K562 (cell line): ENCODE data around the gene PALM3. TPM values are rescaled to one million over a fixed set of nuclear protein-coding genes. Genes with fewer than 3 reads are reported as not detected.

Source experiments
- BMI1 ChIP-seq: fragments of 150-350 bp; IDR thresholded peaks from 2 replicates; pipeline ENCODE4 v1.6.1; 2014; ENCODE audit warnings: low read length
- CCNT2 ChIP-seq: IDR thresholded peaks from 2 replicates; pipeline ENCODE4 v1.6.1; 2011; ENCODE audit warnings: borderline replicate concordance, low read depth, mild to moderate bottlenecking, moderate library complexity, mixed read lengths, low read length; ENCODE audit not compliant: insufficient read length; ENCODE audit errors: extremely low read depth
- COPS2 ChIP-seq: fragments of 450-650 bp; conservative IDR thresholded peaks from 2 replicates; pipeline ENCODE4 v1.6.1; 2016; ENCODE audit warnings: mild to moderate bottlenecking, moderate library complexity
- ETS1 ChIP-seq: conservative IDR thresholded peaks from 2 replicates; pipeline ENCODE4 v1.6.1; 2011; ENCODE audit warnings: low read depth, mild to moderate bottlenecking, low read length; ENCODE audit not compliant: control insufficient read depth
- FOXJ3 ChIP-seq: sonication (generic); formaldehyde crosslinking; IDR thresholded peaks from 2 replicates; pipeline ENCODE4 v1.4.0; 2020; ENCODE audit warnings: mild to moderate bottlenecking, missing genetic modification reagents
- FOXP1 ChIP-seq: sonication (generic); formaldehyde crosslinking; IDR thresholded peaks from 2 replicates; pipeline ENCODE4 v1.8.0; 2022; ENCODE audit warnings: mild to moderate bottlenecking, missing genetic modification reagents
- HBP1 ChIP-seq: fragments of 450-650 bp; formaldehyde crosslinking; IDR thresholded peaks from 2 replicates; pipeline ENCODE4 v1.4.0; 2022; ENCODE audit warnings: missing genetic modification characterization
- HDAC6 ChIP-seq: IDR thresholded peaks from 2 replicates; pipeline ENCODE4 v1.6.1; 2012; ENCODE audit warnings: low read depth, mild to moderate bottlenecking, control low read depth, inconsistent platforms, low read length, moderate library complexity
- HDAC8 ChIP-seq: fragments of 450-650 bp; IDR thresholded peaks from 2 replicates; pipeline ENCODE4 v1.6.1; 2016; ENCODE audit warnings: mild to moderate bottlenecking, missing genetic modification characterization, moderate library complexity, missing compliant biosample characterization
- KHSRP ChIP-seq: fragments of 450-650 bp; IDR thresholded peaks from 2 replicates; pipeline ENCODE4 v1.6.1; 2017
- KLF13 ChIP-seq: fragments of 450-650 bp; IDR thresholded peaks from 2 replicates; pipeline ENCODE4 v1.6.1; 2016; ENCODE audit warnings: missing genetic modification characterization, low read depth, mild to moderate bottlenecking, missing compliant biosample characterization, moderate library complexity, borderline replicate concordance
- KLF6 ChIP-seq: fragments of 250-450 bp; sonication (Bioruptor Pico); IDR thresholded peaks from 2 replicates; pipeline ENCODE4 v1.4.0; 2020; ENCODE audit warnings: mild to moderate bottlenecking, moderate library complexity, borderline replicate concordance
- MTA3 ChIP-seq: fragments of 450-650 bp; formaldehyde crosslinking; IDR thresholded peaks from 2 replicates; pipeline ENCODE4 v1.6.1; 2017; ENCODE audit warnings: mild to moderate bottlenecking, borderline replicate concordance
- NCOA6 ChIP-seq: fragments of 450-650 bp; IDR thresholded peaks from 2 replicates; pipeline ENCODE4 v1.6.1; 2017; ENCODE audit warnings: mild to moderate bottlenecking
- NFIX ChIP-seq: fragments of 250-450 bp; sonication (Bioruptor Pico); IDR thresholded peaks from 2 replicates; pipeline ENCODE4 v1.4.0; 2020; ENCODE audit warnings: low read depth, mild to moderate bottlenecking, moderate library complexity
- PCBP1 ChIP-seq: fragments of 200-400 bp; formaldehyde crosslinking; IDR thresholded peaks from 2 replicates; pipeline ENCODE4 v1.6.1; 2018; ENCODE audit warnings: mild to moderate bottlenecking, low read depth, low read length; ENCODE audit not compliant: poor library complexity, severe bottlenecking
- PML ChIP-seq: IDR thresholded peaks from 2 replicates; pipeline ENCODE4 v1.6.1; 2012; ENCODE audit warnings: low read length, inconsistent platforms
- SMARCA4 ChIP-seq: fragments of 450-650 bp; IDR thresholded peaks from 2 replicates; pipeline ENCODE4 v1.6.1; 2016
- TAF7 ChIP-seq: fragments of 450-650 bp; IDR thresholded peaks from 2 replicates; pipeline ENCODE4 v1.6.1; 2016; ENCODE audit warnings: missing genetic modification characterization, missing compliant biosample characterization
- TRIM28 ChIP-seq: fragments of 450-650 bp; IDR thresholded peaks from 2 replicates; pipeline ENCODE4 v1.6.1; 2017
- U2AF2 ChIP-seq: fragments of 200-400 bp; formaldehyde crosslinking; optimal IDR thresholded peaks from 2 replicates; pipeline ENCODE3; 2017; ENCODE audit warnings: low read depth, mild to moderate bottlenecking, low read length
- ZBTB12 ChIP-seq: fragments of 250-450 bp; sonication (Bioruptor Pico); IDR thresholded peaks from 2 replicates; pipeline ENCODE4 v1.4.0; 2020
- ZBTB7A ChIP-seq: IDR thresholded peaks from 2 replicates; pipeline ENCODE4 v1.6.1; 2011; ENCODE audit warnings: low read depth, mild to moderate bottlenecking, low read length, moderate library complexity, borderline replicate concordance; ENCODE audit not compliant: control insufficient read depth
- ZNF121 ChIP-seq: sonication (generic); formaldehyde crosslinking; conservative IDR thresholded peaks from 2 replicates; pipeline ENCODE4 v1.8.0; 2022; ENCODE audit warnings: missing genetic modification reagents
- ZNF124 ChIP-seq: sonication (generic); formaldehyde crosslinking; IDR thresholded peaks from 2 replicates; pipeline ENCODE4 v1.8.1; 2022; ENCODE audit warnings: missing genetic modification reagents
- ZNF668 ChIP-seq: fragments of 250-450 bp; sonication (Bioruptor Pico); IDR thresholded peaks from 2 replicates; pipeline ENCODE4 v1.8.0; 2022; ENCODE audit warnings: mild to moderate bottlenecking, inconsistent platforms
- polyA plus RNA-seq, 8 experiments: library from polyadenylated mRNA; depleted of rRNA in 4 of 8; stranded (reverse) in 5 of 8; unstranded in 3 of 8; fragments of >200 nt; fragmentation: Nextera tagmentation in 2 of 8; fragmentation: Illumina TruSeq in 1 of 8; extraction: Ambion mirVana in 2 of 8; extraction: Trizol in 1 of 8; gene quantifications; 2 replicates each; pipeline versions ENCODE4 v1.2.1 to v1.2.3, GENCODE V29; 2011 to 2014; ENCODE audit warnings: inconsistent platforms in 1 of 8, missing spikeins in 1 of 8
- total RNA-seq, 7 experiments: library from RNA; depleted of rRNA in 6 of 7; stranded (reverse); fragments of >200 nt in 6 of 7; fragmentation: Illumina TruSeq in 2 of 7; extraction: Trizol in 2 of 7; gene quantifications; 2 replicates each; pipeline versions ENCODE4 v1.2.1 to v1.2.3, GENCODE V29; 2011 to 2021; ENCODE audit warnings: low replicate concordance in 1 of 7

Gene PALM3
- total and polyA plus RNA-seq, 9 of the 15 experiments (the other 6 are each of a cell fraction or from before 2014, with no cell fraction given), result 0.07 to 9.3 (median 3.3) TPM

GRCh38 chr19:14005349-14006084, 56.4 kb downstream of the PALM3 start (continued):
- TF ChIP-seq ZBTB12 (CRISPR knock-in tag) (no peak), COPS2 (no peak), TRIM28 (peak; percentile 65; the same call in 1 of the 2 replicates), HDAC6 (no peak), TAF7 (tag) (no peak), PML (no peak), U2AF2 (no peak), ZBTB7A (peak; percentile 97), NFIX (CRISPR knock-in tag) (no peak), MTA3 (peak; percentile 90), PCBP1 (no peak), BMI1 (no peak), CCNT2 (peak; percentile 61), NCOA6 (no peak), KLF13 (tag) (peak; percentile 32; the same call in 1 of the 2 replicates), ZNF121 (CRISPR knock-in tag) (peak; percentile 30; the same call in 1 of the 2 replicates), FOXP1 (CRISPR knock-in tag) (no peak), SMARCA4 (peak; percentile 54), KLF6 (CRISPR knock-in tag) (no peak), HBP1 (CRISPR knock-in tag) (no peak), FOXJ3 (no peak), KHSRP (no peak), ZNF668 (CRISPR knock-in tag) (no peak), HDAC8 (tag) (no peak), ZNF124 (CRISPR knock-in tag) (no peak), ETS1 (0 out of 2 replicates have a peak, but pooled peaks have one; percentile 37)
